ENCODE data around the gene TEAD2.

- TF ChIP-seq RAD21 (conservative IDR thresholded peaks at IDR 0.05), result no peak
- no peak for TF ChIP-seq CTCF (IDR thresholded peaks at IDR 0.05; ENCODE audit: poor library complexity, severe bottlenecking)
- no peak for TF ChIP-seq REST (IDR thresholded peaks at IDR 0.05; ENCODE audit: borderline replicate concordance)
- no peak for TF ChIP-seq POLR2AphosphoS5 (IDR thresholded peaks at IDR 0.05)
- TF ChIP-seq TAF1 (IDR thresholded peaks at IDR 0.05; ENCODE audit: low read depth), result no peak
- no peak for TF ChIP-seq MXI1 (conservative IDR thresholded peaks at IDR 0.05; ENCODE audit: poor library complexity, severe bottlenecking)
Measured at GRCh38 chr19:49378512-49378911, 16.3 kb upstream of the TEAD2 start.

Measured in neural cell (in vitro differentiated cells).